GM12874 (cell line): ENCODE results near the gene IHH.

Source experiments
- CTCF ChIP-seq: IDR thresholded peaks from 2 replicates; pipeline ENCODE4 v1.5.1; 2011; ENCODE audit warnings: low read depth, mild to moderate bottlenecking, control low read depth, low read length, moderate library complexity; ENCODE audit not compliant: insufficient read depth

The IHH gene

GRCh38 chr2:219073413-219074129 lies 12.8 kb upstream of the IHH start:
- peak; percentile 67 for TF ChIP-seq CTCF

GRCh38 chr2:219072741-219073250 lies 12.1 kb upstream of the IHH start:
- TF ChIP-seq CTCF, result no peak

GRCh38 chr2:219071131-219071816 lies 10.6 kb upstream of the IHH start:
- no peak for TF ChIP-seq CTCF

- TF ChIP-seq CTCF, result no peak
These were observed 4.8 kb upstream of the IHH start for GRCh38 chr2:219065484-219065883.

- no peak for TF ChIP-seq CTCF
These were observed 1.4 kb upstream of the IHH start for GRCh38 chr2:219062081-219062480.

GRCh38 chr2:219059725-219060682 lies 717 bp downstream of the IHH start:
- no peak for TF ChIP-seq CTCF

GRCh38 chr2:219059375-219059724 lies 1.4 kb downstream of the IHH start:
- no peak for TF ChIP-seq CTCF
